Measurements from ENCODE around the gene DLGAP1. TPM values are rescaled to one million over a fixed set of nuclear protein-coding genes. Genes with fewer than 3 reads are reported as not detected.

Gene DLGAP1
- total RNA-seq, 1 experiment from 2014 or later, result 0.07 TPM

GRCh38 chr18:3658529-3658928, 796.6 kb downstream of the DLGAP1 start:
- DNase-seq, result no peak
- no TSS peak for BruUV-seq (replicated peaks)
- ChIA-PET CTCF (no interaction called here), POLR2A (no interaction called here)
- Mint-ChIP-seq H3K36me3 (ENCODE audit: insufficient read depth, unreplicated experiment) (peaks cover 27% of the 10 kb centered on the region), H3K4me3 (ENCODE audit: unreplicated experiment) (no peak overlapping the region), H3K27me3 (ENCODE audit: insufficient read depth, unreplicated experiment) (no peaks in the 10 kb centered on the region), H3K27ac (ENCODE audit: unreplicated experiment) (no peak overlapping the region), H3K4me1 (ENCODE audit: low read depth, unreplicated experiment) (peaks cover 37% of the 10 kb centered on the region), H3K9me3 (ENCODE audit: unreplicated experiment) (peaks cover 10% of the 10 kb centered on the region)
- TF ChIP-seq, protein P1, sequence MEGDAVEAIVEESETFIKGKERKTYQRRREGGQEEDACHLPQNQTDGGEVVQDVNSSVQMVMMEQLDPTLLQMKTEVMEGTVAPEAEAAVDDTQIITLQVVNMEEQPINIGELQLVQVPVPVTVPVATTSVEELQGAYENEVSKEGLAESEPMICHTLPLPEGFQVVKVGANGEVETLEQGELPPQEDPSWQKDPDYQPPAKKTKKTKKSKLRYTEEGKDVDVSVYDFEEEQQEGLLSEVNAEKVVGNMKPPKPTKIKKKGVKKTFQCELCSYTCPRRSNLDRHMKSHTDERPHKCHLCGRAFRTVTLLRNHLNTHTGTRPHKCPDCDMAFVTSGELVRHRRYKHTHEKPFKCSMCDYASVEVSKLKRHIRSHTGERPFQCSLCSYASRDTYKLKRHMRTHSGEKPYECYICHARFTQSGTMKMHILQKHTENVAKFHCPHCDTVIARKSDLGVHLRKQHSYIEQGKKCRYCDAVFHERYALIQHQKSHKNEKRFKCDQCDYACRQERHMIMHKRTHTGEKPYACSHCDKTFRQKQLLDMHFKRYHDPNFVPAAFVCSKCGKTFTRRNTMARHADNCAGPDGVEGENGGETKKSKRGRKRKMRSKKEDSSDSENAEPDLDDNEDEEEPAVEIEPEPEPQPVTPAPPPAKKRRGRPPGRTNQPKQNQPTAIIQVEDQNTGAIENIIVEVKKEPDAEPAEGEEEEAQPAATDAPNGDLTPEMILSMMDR (IDR thresholded peaks at IDR 0.05; ENCODE audit: insufficient read depth in 1 of 2, low read depth in 1 of 2, low read length in 1 of 2, severe bottlenecking in 1 of 2, unreplicated experiment in 1 of 2), result no peak
- Histone ChIP-seq H3K4me3 (ENCODE audit: low read depth, low read length) (no peak overlapping the region), H3K9me3 (peaks cover 16% of the 10 kb centered on the region), H3K4me1 (peaks cover 30% of the 10 kb centered on the region), H3K27me3 (replicated peaks; ENCODE audit: control insufficient read depth, insufficient read depth, low read length) (no peaks in the 10 kb centered on the region), H3K36me3 (ENCODE audit: control insufficient read depth, insufficient read depth, low read length) (no peaks in the 10 kb centered on the region)
- intact Hi-C loops (cut with micrococcal nuclease; ENCODE audit: unreplicated experiment), result no loop called here

GRCh38 chr18:3655254-3656050, 799.7 kb downstream of the DLGAP1 start:
- H3K36me3 ChIP-seq (ENCODE audit: control insufficient read depth, insufficient read depth, low read length), result no peaks in the 10 kb centered on the region
- Mint-ChIP-seq H3K4me3 (ENCODE audit: unreplicated experiment) (peak overlapping the region; percentile 67), H3K27ac (ENCODE audit: unreplicated experiment) (peak overlapping the region; percentile 90), H3K27me3 (ENCODE audit: insufficient read depth, unreplicated experiment) (no peaks in the 10 kb centered on the region), H3K4me1 (ENCODE audit: low read depth, unreplicated experiment) (peaks cover 46% of the 10 kb centered on the region), H3K9me3 (ENCODE audit: unreplicated experiment) (peaks cover 10% of the 10 kb centered on the region), H3K36me3 (ENCODE audit: insufficient read depth, unreplicated experiment) (peaks cover 40% of the 10 kb centered on the region)
- peak in 1 of 2 experiments; percentile 30 for DNase-seq
- TF ChIP-seq, protein P1 (IDR thresholded peaks at IDR 0.05; ENCODE audit: insufficient read depth in 1 of 2, low read depth in 1 of 2, low read length in 1 of 2, severe bottlenecking in 1 of 2, unreplicated experiment in 1 of 2), result no peak
- H3K9me3 ChIP-seq, result no peaks in the 10 kb centered on the region; the same call in 1 of the 2 replicates
- BruUV-seq (replicated peaks), result no TSS peak
- H3K4me3 ChIP-seq (ENCODE audit: low read depth, low read length), result no peak overlapping the region
- POLR2A ChIA-PET, result no interaction called here
- H3K4me1 ChIP-seq, result peaks cover 56% of the 10 kb centered on the region
- no peaks in the 10 kb centered on the region for H3K27me3 ChIP-seq (replicated peaks; ENCODE audit: control insufficient read depth, insufficient read depth, low read length)
- intact Hi-C loops (cut with micrococcal nuclease; ENCODE audit: unreplicated experiment), result no loop called here
- CTCF ChIA-PET, result interaction anchor here (0.7 to 1.2 kb wide), 3 partner anchors 11 to 52 kb away, joined by 3 to 4 read pairs (median 4); no protein-coding TSS in a partner anchor

DNA sequence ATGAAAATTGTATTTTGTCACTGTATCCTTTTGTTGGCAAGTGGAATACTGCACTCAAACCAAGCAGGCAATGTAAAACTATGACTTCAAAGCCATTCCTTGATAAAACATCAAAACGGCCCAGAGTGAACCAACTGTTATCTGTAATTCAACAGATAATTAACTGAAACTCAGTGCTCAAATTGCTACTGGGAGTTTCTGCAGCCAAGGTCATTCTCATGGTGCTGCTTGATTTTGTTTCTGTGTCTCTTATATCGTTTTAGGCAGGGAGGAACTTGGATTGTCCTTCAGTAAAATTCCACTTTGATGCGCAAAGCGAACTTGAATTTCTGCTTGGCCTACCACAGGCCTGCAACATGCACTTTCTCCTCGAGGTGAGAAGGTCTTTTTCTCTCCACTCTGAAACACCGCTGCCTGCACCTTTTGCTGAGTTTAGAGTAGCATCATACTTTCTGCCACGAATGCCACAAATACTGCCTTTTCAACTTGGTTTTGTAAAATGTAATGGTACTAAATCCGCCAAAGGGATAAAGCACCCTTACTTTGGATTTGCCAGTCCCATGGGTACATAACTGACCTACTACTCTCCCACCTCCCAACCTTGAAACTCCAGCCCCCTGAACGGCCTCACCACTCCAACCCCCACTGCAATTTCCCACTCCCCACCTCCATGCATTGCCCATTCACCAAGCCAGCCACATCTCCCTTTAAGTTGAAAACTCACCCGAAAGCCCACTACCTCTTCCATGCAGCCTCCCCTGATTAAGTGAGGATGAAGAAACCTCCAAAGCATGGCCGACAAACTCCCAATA, 800.5 kb downstream of the DLGAP1 start:
- Mint-ChIP-seq H3K27me3 (ENCODE audit: insufficient read depth, unreplicated experiment) (no peaks in the 10 kb centered on the region), H3K36me3 (ENCODE audit: insufficient read depth, unreplicated experiment) (peaks cover 41% of the 10 kb centered on the region), H3K27ac (ENCODE audit: unreplicated experiment) (peak overlapping the region; percentile 90), H3K4me1 (ENCODE audit: low read depth, unreplicated experiment) (peaks cover 49% of the 10 kb centered on the region), H3K4me3 (ENCODE audit: unreplicated experiment) (peak overlapping the region; percentile 67), H3K9me3 (ENCODE audit: unreplicated experiment) (peaks cover 3% of the 10 kb centered on the region)
- TF ChIP-seq, protein P1 (IDR thresholded peaks at IDR 0.05; ENCODE audit: insufficient read depth in 1 of 2, low read depth in 1 of 2, low read length in 1 of 2, severe bottlenecking in 1 of 2, unreplicated experiment in 1 of 2), result no peak
- no peak overlapping the region for H3K4me3 ChIP-seq (ENCODE audit: low read depth, low read length)
- H3K9me3 ChIP-seq, result no peaks in the 10 kb centered on the region; the same call in 1 of the 2 replicates
- DNase-seq, result no peak
- no TSS peak for BruUV-seq (replicated peaks)
- POLR2A ChIA-PET, result interaction anchor here (1.7 kb wide), 1 partner anchor 11 kb away, joined by 11 read pairs; no protein-coding TSS in a partner anchor
- CTCF ChIA-PET, result interaction anchor here (2.6 kb wide), 1 partner anchor 11 kb away, joined by 31 read pairs; no protein-coding TSS in a partner anchor
- peaks cover 64% of the 10 kb centered on the region for H3K4me1 ChIP-seq
- intact Hi-C loops (cut with micrococcal nuclease; ENCODE audit: unreplicated experiment), result no loop called here
- no peaks in the 10 kb centered on the region for H3K27me3 ChIP-seq (replicated peaks; ENCODE audit: control insufficient read depth, insufficient read depth, low read length)
- H3K36me3 ChIP-seq (ENCODE audit: control insufficient read depth, insufficient read depth, low read length), result no peaks in the 10 kb centered on the region

Data from Caco-2 (cell line).